Panc1 (cell line): ENCODE results near the gene CUX1.

ENCODE experiments used
- CTCF ChIP-seq: fragments of 450-650 bp; IDR thresholded peaks from 2 replicates; pipeline ENCODE4 v1.5.1; 2017; ENCODE audit warnings: mild to moderate bottlenecking
- POLR2AphosphoS5 ChIP-seq: IDR thresholded peaks from 2 replicates; pipeline ENCODE4 v1.6.1; 2012; ENCODE audit warnings: mild to moderate bottlenecking, low read depth, low read length, moderate library complexity

GRCh38 chr7:101854084-101854865, 36.8 kb downstream of the CUX1 start:
- TF ChIP-seq POLR2AphosphoS5 (no peak), CTCF (no peak)
